PC-3 (cell line): ENCODE results near the gene ASPA.

ENCODE experiments used
- EZH2 ChIP-seq: fragments of 300-600 bp; sonication (generic); IDR thresholded peaks from one replicate; pipeline ENCODE4 v1.6.1; 2017; ENCODE audit warnings: antibody characterized with exemption, mild to moderate bottlenecking, low read length; ENCODE audit not compliant: unreplicated experiment
- TF ChIP-seq, protein P1 (sequence below): fragments of 300-600 bp; sonication (generic); conservative IDR thresholded peaks from 2 replicates; pipeline ENCODE4 v1.5.1; 2017; ENCODE audit warnings: antibody characterized with exemption, low read depth, mild to moderate bottlenecking, low read length

DNA sequence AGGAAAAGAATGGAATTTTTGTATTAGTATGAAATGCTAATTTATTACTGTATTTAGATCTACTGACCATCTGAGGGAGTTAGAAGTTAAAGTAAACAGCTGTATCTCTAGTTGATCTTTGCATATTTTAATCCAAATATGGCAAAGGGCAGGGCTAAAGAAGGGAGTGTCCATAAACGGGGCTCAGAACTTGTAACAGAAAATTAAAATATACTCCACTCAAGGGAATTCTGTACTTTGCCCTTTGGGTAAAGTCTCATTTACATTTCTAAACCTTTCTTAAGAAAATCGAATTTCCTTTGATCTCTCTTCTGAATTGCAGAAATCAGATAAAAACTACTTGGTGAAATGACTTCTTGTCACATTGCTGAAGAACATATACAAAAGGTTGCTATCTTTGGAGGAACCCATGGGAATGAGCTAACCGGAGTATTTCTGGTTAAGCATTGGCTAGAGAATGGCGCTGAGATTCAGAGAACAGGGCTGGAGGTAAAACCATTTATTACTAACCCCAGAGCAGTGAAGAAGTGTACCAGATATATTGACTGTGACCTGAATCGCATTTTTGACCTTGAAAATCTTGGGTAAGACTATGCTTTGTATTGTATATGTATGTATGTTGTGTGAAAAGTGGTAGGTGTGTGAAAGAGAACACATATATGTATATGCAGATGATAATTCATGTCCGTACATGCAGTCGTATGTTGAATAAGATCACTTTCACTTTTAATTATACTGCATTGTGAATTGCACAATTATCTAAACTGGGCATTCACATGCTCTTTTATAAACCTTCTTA lies at the start of gene ASPA:
- TF ChIP-seq, protein P1, sequence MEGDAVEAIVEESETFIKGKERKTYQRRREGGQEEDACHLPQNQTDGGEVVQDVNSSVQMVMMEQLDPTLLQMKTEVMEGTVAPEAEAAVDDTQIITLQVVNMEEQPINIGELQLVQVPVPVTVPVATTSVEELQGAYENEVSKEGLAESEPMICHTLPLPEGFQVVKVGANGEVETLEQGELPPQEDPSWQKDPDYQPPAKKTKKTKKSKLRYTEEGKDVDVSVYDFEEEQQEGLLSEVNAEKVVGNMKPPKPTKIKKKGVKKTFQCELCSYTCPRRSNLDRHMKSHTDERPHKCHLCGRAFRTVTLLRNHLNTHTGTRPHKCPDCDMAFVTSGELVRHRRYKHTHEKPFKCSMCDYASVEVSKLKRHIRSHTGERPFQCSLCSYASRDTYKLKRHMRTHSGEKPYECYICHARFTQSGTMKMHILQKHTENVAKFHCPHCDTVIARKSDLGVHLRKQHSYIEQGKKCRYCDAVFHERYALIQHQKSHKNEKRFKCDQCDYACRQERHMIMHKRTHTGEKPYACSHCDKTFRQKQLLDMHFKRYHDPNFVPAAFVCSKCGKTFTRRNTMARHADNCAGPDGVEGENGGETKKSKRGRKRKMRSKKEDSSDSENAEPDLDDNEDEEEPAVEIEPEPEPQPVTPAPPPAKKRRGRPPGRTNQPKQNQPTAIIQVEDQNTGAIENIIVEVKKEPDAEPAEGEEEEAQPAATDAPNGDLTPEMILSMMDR, result no peak
- no peak for TF ChIP-seq EZH2
